ENCODE measurements around the gene DGKI.

The DGKI gene

DNA sequence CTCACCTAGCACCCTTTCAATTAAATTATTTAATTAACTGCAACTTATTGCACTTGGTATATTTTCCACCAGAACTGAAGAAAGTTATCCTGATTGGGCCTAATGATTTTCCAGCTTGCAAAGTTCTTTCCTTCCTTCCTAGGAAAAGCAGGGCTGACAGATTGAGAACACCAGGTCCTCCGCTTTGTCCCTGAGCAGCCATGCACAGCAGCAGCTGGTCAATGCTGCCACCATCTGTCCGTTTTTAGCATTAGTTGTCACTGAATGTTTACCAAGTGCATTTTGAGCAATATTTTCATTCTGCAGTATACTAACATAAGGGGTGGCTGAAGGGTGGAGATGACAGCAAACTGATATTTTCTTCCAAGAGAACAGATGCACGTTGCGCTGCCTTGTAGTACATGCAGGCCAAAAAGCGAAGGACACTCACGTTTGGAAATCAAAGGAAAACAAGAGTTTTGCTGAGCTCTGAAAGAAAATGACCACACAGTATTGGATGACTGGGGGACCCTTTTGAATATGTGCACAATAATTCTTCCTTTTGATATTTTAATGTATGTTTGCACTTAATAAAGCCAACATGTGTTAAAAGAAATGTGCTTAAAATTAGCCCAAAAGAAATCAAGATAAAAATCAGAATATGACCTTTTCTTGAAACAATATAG lies 254.4 kb downstream of the DGKI start:
- no peak for DNase-seq (ENCODE audit: low read depth in 2 of 2)

DNA sequence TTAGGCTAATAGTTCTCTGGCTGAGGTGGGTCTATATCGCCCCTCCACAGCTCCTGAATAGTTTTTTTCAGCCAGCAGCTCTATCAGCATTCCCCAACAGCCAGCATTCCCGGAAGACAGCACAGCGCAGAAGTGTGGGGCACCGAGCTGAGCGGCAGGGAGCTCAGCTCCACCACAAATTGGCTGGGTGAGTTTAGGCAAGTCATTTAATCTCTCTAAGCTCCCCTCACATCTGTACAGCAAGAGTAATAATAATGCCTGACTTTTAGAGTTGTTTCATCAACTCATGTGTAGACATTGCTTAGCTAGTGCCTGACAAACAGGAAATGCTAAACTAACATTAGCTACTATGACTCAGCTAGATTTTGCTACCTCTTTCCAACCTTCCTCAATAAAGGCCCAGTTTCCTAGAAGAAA lies 255.3 kb downstream of the DGKI start:
- no peak for DNase-seq (ENCODE audit: low read depth in 2 of 2)

DNA sequence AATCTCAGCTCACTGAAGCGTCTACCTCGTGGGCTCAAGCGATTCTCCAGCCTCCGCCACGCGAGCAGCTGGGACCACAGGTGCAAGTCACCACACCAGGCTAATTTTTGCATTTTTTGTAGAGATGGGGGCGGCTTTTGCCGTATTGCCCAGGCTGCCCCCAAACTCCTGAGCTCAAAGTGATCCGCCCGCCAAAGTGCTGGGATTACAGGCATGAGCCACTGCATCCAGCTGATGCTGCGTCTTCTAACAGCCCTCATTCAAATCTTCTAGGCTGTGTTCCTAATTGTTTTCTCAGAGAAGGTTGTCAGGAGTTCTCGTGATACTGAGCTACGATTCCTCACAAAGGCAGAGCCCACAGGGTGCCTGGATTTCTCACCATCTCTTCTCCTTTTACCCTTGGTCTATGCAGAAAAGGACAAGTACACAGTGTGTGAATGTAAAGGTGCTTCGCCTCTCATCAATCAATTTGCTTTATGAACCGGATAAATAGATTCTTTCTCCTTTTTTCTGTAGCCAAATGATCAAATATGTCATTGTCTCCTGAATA lies 255.9 kb downstream of the DGKI start:
- no peak for DNase-seq (ENCODE audit: low read depth in 2 of 2)

DNA sequence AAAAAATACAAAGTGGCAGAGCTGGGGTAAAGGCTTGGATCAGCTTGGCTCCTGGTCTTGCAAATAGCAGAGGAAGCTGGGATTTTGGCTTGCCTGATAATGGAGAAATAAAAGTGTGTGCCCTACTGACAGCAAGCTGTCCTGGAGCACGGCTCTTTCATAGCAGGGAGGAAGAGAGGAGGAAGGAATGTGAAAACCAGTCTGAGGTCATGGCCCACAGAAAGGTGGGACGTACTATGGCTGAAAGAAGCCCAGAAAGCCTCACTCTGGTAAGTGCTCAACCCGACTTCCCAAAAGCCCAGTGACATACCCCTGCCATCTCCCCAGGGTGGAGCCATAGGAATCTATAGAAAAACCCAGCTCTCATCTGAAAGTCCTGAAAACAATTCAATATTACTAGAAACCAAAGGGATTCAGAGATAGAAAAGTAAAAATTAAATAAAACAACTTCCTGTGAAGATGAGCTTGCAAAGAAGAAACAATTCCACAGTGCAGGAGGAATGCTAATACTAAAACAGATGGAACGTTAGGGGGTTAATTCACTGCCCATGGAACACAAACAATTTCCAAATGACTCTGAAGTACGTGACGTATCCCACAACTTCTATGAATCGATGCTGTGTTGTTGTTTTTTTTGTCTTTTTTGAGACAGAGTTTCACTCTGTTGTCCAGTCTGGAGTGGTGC lies 256.6 kb downstream of the DGKI start:
- no peak for DNase-seq (ENCODE audit: low read depth in 2 of 2)

DNA sequence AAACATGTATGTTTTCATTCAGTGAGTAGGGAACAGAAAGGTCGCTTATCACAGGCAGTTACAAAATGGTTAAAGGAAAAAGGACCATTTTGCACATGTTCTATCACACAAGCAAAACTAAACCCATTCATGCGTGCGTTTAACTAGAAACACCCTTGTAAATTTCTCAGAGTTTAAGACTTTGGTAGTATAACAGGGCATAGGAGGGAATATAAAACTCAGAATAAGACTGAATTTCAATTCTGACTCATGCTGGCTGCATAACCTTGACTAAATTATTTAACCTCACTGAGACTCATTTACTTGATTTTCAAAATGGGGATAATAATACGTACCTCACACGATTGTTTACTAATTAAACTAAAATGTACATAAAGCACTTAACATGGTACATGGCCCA lies 259.4 kb downstream of the DGKI start:
- DNase-seq (ENCODE audit: low read depth in 2 of 2): no peak

DNA sequence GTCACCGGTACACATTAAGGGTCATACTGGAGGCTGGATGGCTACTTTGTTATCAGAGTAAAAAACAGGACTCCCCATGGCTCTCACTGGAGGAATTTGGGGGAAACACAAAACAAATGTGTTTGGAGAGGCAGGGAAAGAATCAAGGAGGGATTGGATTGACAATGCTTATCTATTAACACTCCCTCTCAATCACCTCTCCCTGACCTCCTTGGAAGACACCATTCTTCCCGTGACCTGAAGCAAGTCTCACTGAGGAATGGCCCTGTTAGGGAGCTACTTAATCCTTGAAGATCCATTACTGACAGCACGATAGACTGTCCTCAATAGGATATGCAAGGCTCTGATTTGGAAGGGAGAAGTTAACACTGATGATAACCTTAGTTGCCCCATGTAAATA lies 261.2 kb downstream of the DGKI start:
- DNase-seq (ENCODE audit: low read depth in 2 of 2): no peak

DNA sequence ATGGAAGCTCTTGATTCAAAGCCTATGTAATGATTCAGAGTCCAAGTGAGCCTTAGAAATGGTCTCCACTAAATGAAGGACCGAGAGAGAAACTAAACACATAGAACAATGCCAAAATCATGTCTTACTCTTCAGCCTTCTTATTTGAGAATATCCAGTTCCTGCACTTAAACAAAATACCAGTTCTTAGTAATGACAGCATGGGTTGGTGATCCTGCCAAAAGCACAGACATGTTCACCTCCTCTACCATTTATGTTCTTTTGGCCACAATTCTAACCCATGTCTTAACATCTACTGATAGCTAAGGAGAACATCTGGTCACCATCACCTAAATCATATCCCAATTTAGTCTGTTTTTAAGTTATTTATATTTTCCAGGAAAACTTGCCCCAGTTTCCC lies 263.6 kb downstream of the DGKI start:
- DNase-seq (ENCODE audit: low read depth in 2 of 2): no peak

DNA sequence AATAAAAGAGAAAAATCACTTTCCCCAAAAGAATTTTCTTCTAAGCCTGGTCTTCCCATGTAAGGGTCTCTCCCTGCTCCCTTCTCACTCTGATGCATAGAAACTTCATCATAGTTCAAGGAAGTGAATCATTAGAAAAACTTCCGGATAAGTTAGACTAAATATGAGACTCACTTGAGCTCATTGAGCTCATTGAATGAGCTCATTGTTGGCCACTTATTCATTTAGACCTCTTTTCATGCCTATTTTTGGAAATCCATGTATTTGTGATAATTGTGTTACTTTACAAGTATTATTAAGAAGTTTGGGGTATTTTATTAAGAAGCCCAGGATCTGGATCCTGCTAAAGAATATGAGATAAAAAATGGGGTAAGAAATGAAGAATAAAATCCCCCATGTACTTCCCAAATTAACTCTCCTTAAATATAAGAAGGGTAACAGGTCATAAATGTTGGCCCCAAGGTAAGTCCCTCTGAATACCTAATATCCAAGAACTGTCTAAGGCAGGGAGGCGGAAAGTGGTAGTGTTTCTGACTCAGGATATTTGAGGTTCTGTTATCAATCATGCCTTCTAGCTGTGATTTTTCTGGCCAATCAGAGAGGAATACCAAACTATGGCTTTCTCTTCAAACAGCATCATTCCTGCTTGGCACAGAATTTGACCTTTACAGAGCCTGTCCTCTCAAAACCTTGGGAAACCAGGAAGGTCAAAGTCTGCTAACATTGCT lies 266.7 kb downstream of the DGKI start:
- DNase-seq (ENCODE audit: low read depth in 2 of 2): no peak

DNA sequence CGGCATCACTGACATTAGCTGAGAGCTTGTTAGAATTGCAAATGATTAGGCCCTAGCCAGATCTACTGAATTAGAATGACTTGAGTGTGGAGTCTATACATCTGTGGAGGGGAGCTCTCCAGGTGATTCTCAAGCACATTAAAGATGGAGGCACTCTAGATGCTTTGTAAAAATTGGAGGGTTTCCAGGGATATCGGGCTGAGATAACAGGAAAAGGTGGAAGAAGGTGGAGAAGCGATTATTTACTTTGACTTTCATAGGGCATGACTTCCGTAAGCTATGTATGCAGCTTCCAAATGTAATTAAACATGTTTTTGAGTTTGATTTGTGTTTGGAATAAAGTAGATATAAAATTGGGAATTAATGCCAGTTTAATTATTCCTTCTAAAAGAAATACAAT lies 268.2 kb downstream of the DGKI start:
- no peak for DNase-seq (ENCODE audit: low read depth in 2 of 2)

DNA sequence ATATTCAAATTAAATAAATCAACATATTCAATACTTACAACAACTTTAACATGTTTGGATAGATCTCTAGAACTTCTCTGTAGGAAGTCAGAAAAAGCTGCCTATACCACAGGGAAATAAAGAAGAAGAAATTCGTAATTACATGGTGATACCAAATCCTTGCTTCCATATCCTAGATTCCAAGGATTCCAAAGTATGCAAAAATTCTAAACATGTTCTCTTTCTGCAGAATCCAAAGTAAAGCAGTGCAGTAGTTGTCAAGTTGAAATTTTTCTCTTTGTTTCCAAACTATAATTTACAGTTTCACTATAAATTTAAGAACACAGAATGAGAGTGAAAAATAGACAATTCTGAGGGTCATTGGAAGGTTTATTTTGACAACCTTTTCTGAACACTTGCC lies 269.6 kb downstream of the DGKI start:
- no peak for DNase-seq (ENCODE audit: low read depth in 2 of 2)

DNA sequence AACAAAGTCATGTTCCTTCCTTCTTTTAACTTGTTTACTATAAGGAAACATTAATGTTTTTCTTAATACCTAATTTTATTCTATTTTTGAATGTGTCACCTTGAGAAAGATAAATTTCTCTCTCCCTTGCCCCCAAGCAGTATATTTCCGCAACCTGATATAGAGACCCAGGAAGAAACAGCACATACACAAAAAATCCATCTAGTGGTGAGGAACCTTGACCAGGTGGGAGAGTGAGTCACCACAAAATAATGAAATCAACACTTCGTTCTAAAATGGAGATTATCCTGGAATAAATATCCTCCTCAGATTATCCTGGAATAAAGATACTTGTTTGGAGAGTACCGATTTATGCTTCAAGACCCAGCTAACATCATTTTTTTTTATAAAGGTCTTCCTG lies 270.3 kb downstream of the DGKI start:
- DNase-seq (ENCODE audit: low read depth in 2 of 2): no peak

DNA sequence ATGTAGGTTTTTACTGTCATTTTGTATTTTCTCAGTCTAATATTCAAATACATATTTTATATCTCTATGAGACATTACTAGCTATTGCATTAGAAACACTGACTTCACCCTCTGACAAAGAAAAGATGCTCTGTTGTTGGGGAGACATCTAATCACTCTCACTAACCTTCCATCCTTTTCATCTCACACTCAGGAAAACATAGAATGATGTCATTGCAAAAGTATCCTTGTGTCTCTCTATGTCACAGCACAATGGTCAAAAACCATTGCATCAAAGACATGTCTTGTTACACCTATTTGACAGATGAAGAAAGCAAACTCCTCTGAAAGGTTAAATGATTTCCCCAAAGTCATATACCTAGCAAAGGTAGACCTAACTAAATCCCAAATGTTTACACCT lies 272.0 kb downstream of the DGKI start:
- no peak for DNase-seq (ENCODE audit: low read depth in 2 of 2)

DNA sequence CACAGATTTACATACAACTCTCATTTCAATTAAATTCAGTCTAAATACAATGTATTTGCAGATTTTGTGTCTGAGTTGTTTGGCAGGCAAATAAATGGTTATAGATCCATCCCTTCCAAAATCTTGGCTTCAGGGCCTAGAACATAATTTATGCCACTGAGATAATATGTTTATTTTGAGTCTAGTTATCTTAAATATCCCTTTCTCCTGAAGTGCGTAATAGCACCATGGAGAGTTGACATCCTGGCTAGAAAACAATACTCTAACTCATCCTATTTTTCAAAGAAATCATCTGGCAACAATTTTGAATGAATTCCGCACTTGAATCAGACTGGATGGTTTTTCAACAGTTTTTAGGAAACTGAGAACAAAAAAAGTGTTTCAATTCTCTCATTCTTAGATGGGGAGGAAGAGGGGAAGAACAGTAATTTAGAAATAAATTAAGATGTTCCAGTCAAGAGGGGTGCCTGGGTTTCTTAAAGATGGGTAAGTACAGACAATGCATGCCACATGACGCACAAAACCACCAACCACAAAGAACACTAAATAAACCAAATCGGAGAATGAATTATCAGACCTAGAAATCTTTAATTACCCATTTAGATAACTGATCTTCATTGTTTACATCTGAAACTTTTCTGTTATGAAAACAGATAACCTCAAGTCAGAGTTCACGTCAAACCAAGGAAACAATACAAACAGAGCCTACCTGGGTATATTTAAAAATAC lies 274.6 kb downstream of the DGKI start:
- DNase-seq (ENCODE audit: low read depth in 2 of 2): no peak

DNA sequence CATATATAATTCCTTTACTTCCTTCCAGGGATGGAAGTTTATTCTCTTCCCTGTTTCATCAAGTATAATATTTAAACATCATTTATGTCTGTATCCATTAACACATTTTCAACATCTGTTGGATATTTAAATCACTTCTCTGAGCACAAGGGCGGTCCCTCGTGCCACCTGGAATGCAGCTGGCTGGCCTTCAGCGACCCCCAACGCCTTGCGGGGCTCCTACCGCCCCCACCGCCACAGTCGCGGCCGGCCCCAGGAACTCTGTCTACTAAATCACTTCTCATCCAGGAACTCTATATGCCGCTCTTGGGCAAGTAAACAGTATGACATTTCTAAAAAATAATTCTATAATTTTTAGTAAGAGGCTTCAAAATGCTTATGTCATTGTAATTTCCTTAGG lies 282.1 kb downstream of the DGKI start:
- DNase-seq (ENCODE audit: low read depth in 2 of 2): no peak

DNA sequence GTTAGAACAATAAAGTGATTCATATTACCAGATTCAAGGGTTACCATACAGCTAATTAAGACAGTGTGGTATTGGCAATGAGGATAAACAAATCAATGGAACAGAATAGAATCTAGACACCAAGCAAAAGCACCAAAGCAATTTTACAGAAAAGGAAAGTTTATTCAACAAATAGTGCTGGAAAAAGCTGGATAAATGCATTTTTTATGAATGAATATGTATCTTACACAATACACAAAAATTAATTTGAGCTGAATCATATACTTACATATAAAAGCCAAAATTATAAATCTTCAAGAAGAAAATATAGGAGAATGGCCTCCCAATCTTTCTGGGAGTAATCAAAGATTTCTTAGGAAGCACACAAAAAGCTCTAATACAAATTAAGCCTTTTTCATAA lies 282.8 kb downstream of the DGKI start:
- DNase-seq (ENCODE audit: low read depth in 2 of 2): no peak

DNA sequence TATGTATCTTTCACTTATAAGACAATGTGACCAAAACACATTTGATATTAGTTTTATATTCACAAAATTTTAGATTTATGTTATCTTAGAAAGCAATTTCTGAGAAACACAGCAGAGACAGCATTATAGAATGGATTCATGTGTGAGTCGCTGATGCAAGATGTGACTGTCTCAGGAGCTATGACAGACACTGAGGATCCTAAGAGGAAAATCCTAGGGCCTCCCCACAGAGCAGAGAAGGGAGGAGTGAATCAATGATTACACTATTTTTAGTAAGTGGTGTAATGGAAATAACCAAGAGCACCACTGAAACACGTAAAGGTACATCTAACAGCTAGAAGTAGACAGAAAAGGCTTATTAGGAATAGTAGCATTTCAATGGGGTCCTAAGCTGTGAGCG lies 299.3 kb downstream of the DGKI start:
- DNase-seq (ENCODE audit: low read depth in 2 of 2): no peak

DNA sequence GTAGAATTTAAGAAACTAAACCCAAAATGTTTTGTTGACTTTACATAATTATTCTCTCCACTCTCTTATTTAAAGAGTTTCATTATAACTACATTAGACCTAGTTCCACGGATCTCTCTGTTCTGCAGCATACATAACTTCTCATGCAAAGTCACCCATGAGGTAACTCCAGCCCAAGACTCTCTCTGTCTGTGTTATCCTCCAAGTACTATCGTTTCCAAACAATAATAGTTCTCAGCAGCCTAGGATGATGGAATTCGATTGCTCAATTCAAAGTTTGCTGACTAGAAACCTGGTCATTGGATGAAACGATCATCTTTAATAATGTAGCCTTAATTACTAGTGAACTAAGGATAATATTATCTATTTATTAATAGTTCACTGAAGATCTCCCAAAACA lies 300.1 kb downstream of the DGKI start:
- DNase-seq (ENCODE audit: low read depth in 2 of 2): no peak

DNA sequence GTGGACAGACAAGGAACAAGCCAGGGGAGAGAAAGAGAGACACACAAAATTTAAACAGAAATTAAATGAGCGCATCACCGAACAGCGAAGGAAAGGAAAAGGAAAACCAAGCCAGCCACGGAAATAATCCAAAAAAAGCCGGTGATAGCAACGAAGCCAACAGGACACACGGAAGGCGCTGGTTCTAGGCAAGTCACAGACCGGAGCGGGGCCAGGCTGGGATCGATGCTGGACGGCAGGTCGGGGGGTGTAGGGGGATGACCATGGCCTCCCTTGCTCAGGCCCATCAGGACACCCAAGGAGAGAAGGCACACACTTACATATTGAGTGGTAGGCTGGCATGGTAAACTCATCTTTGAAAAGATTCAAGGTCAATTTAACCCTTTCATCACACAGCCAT lies 300.8 kb downstream of the DGKI start:
- no peak for DNase-seq (ENCODE audit: low read depth in 2 of 2)

DNA sequence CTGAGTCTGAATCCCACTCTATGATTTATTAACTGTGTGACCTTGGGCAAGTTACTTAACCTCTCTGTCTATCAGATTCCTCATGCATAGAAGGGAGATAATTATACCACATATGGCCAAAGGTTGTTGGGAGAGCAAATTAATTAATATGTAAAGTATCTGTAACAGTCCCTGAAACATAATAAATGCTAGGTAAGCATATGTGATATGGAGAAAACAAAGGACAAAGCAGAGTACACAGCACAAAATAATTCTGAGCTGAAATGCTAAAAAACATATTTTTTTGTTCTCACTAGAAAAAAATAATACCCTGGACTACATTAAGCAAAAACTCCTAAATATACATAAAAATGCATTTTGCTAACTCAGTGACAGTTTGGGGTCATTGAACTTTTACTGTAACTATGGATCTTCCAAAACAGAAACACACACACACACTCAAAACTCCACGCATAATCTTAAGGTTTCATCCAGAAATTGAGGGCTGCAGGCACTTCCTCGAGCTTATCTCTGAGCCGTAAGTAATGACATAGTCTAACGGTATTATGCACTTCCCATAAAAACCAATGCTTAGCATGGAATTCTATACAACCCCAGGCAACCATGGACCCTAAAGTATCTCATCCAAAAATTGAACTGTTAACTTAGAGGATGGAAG lies 301.6 kb downstream of the DGKI start:
- no peak for DNase-seq (ENCODE audit: low read depth in 2 of 2)

DNA sequence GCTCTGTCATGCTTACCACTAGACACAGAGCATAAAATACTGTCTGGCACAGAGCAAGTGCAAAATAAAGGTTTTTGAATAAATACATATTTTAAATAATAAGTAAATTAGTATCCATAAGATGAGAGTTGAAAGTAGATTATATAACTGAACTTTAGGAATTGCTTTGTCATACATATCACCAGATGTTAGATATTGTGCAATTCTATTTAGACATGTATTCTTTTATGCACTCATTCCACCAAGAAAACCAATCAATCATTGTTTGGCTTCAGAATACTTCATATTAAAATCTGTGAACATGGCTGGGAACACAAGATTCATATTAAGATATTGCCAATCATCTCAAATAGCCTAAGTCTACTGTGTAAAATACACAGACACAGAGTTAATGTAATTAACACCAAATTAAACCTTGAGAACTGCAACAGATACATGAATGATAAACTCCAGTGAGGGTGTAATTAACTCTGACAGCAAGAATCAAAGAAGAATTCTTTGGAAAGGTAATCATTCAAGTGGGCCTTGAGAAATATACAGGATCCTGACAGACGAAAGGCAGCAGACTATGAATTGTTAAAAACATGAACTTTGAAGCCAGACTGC lies 302.2 kb downstream of the DGKI start:
- DNase-seq (ENCODE audit: low read depth in 2 of 2): no peak

DNA sequence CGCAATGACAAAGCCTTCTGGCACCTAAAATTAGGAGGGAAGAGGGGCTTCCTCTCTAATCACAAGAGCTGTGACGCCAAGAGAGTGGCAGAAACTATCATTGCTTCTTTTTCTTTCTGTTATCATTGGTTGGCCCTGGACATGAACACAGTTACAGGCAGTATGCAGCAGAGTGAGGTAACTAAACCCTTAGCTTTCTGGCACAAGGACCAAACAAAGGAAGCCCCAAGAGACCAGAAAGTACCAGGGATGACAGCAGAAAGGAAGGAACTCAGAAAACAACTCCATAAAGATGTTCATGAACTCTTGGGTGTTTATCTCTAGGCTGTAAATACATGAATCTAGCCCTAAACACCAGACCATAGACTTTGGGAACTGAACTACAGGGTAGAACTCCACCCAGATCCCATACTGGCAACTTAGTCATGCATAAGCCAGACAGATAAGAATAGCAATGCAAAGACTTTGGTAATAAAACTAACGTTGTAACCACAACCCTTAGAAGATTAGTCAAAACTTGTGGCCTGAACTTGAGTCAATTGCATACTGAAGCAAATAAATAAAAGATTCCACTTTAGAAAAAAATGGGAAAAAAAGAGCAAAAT lies 307.6 kb downstream of the DGKI start:
- DNase-seq (ENCODE audit: low read depth in 2 of 2): no peak

Measured in stimulated activated CD8-positive, alpha-beta memory T cell treated with anti-CD3 and anti-CD28 coated beads, Interleukin-2, amount 100 ng/mL, for 1 hour (primary cell).